BE2C (cell line): ENCODE measurements around the gene TNP1.

Experiments
- DNase-seq: peaks from one replicate; pipeline ENCODE4 v3.0.0-alpha.2; 2020
- H3K27me3 ChIP-seq: fragments of 250-450 bp; sonication (Bioruptor Pico); 2 replicates; pipeline ENCODE4 v1.5.1; 2020; ENCODE audit warnings: mild to moderate bottlenecking
- H3K36me3 ChIP-seq: fragments of 250-450 bp; sonication (Bioruptor Pico); 2 replicates; pipeline ENCODE4 v1.5.1; 2020; ENCODE audit warnings: mild to moderate bottlenecking
- H3K4me1 ChIP-seq: fragments of 250-450 bp; sonication (Bioruptor Pico); 2 replicates; pipeline ENCODE4 v1.5.1; 2020
- H3K4me3 ChIP-seq: 2 replicates; pipeline ENCODE4 v1.5.1; 2011; ENCODE audit warnings: low read depth, low read length
- H3K9me3 ChIP-seq: fragments of 250-450 bp; sonication (Bioruptor Pico); 2 replicates; pipeline ENCODE4 v1.5.1; 2020
- CTCF ChIP-seq: IDR thresholded peaks from 2 replicates; pipeline ENCODE4 v1.5.1; 2012; ENCODE audit warnings: mild to moderate bottlenecking, low read depth, low read length

The TNP1 gene

GRCh38 chr2:216901273-216901672 lies 41.4 kb upstream of the TNP1 start:
- no peak for DNase-seq
- TF ChIP-seq CTCF: no peak

GRCh38 chr2:216900406-216900805 lies 40.5 kb upstream of the TNP1 start:
- Histone ChIP-seq H3K9me3 (no peaks in the 10 kb centered on the region), H3K4me1 (no peaks in the 10 kb centered on the region), H3K4me3 (no peak overlapping the region), H3K36me3 (no peaks in the 10 kb centered on the region), H3K27me3 (no peaks in the 10 kb centered on the region)
- DNase-seq: no peak
- no peak for TF ChIP-seq CTCF

More at GRCh38 chr2:216901273-216901672, 41.4 kb upstream of the TNP1 start:
- Histone ChIP-seq H3K9me3 (no peaks in the 10 kb centered on the region), H3K4me1 (no peaks in the 10 kb centered on the region), H3K4me3 (no peak overlapping the region), H3K36me3 (no peaks in the 10 kb centered on the region), H3K27me3 (no peaks in the 10 kb centered on the region)

- Histone ChIP-seq H3K36me3 (no peaks in the 10 kb centered on the region), H3K27me3 (no peaks in the 10 kb centered on the region), H3K9me3 (no peaks in the 10 kb centered on the region), H3K4me3 (no peak overlapping the region), H3K4me1 (no peaks in the 10 kb centered on the region)
- TF ChIP-seq CTCF: no peak
- no peak for DNase-seq
Measured at GRCh38 chr2:216897561-216898203, 37.8 kb upstream of the TNP1 start.

GRCh38 chr2:216890138-216890537 lies 30.3 kb upstream of the TNP1 start:
- H3K27me3 ChIP-seq: no peaks in the 10 kb centered on the region
- no peaks in the 10 kb centered on the region for H3K4me1 ChIP-seq
- no peak for TF ChIP-seq CTCF

GRCh38 chr2:216888887-216889622 lies 29.2 kb upstream of the TNP1 start:
- DNase-seq: no peak

More at GRCh38 chr2:216890138-216890537, 30.3 kb upstream of the TNP1 start:
- no peaks in the 10 kb centered on the region for H3K9me3 ChIP-seq
- no peak for DNase-seq
- no peak overlapping the region for H3K4me3 ChIP-seq
- H3K36me3 ChIP-seq: no peaks in the 10 kb centered on the region

More at GRCh38 chr2:216888887-216889622, 29.2 kb upstream of the TNP1 start:
- Histone ChIP-seq H3K4me3 (no peak overlapping the region), H3K9me3 (no peaks in the 10 kb centered on the region), H3K36me3 (no peaks in the 10 kb centered on the region), H3K27me3 (no peaks in the 10 kb centered on the region), H3K4me1 (no peaks in the 10 kb centered on the region)
- no peak for TF ChIP-seq CTCF
